NCI-H345 (cell line): ENCODE measurements around the gene ADIPOQ.
"Not testable (repeated sequence)": the region's sequence is repeated elsewhere in the genome, so short reads cannot be mapped to it uniquely, and the experiment has no call there.

ENCODE experiments used
- DNase-seq: peaks from one replicate; lab custom pipeline; 2025; lab: John Stamatoyannopoulos, UW

The ADIPOQ gene

DNA sequence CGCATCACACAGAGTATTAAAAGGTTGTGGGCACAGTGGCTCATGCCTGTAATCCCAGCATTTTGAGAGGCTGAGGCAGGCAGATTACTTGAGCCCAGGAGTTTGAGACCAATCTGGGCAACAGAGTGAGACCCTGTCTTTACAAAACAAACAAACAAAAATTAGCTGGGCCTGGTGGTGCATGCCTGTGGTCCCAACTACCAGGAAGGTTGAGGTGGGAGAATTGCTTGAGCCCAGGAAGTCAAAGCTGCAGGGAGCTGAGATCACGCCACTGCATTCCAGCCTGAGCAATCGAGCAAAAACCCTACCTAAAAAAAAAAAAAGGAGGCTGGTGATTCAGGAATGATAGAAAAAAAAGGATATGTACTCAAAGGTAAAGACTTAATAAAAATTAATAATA lies 59.6 kb downstream of the ADIPOQ start:
- no peak for DNase-seq

DNA sequence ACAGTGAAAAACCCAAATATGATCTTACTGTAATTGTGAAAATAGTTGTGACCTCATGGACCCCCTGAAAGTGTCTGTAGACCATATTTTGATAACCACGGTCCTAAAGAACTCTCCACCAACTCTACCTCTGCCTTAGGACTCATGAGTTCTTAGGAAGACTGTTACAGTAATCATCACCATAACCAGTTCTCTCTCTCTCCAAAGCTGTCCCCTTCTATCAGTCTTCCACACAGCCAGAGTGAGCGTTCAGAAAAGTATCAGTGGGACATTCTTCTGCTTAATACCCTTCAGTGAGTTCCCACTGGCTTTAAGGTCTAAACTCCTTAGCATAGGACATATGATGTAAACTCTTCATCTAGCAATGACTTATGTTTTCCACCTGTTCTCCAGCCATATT lies 60.2 kb downstream of the ADIPOQ start:
- no peak for DNase-seq

DNA sequence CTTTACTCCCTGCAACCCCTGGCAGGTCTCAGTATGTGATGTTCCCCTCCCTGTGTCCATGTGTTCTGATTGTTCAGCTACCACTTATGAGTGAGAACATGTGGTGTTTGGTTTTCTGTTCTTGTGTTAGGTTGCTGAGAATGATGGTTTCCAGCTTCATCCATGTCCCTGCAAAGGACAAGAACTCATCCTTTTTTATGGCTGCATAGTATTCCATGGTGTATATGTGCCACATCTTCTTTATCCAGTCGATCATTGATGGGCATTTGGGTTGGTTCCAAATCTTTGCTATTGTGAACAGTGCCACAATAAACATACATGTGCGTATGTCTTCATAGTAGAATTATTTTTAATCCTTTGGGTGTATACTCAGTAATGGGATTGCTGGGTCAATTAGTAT lies 61.2 kb downstream of the ADIPOQ start:
- DNase-seq = not testable (repeated sequence)

DNA sequence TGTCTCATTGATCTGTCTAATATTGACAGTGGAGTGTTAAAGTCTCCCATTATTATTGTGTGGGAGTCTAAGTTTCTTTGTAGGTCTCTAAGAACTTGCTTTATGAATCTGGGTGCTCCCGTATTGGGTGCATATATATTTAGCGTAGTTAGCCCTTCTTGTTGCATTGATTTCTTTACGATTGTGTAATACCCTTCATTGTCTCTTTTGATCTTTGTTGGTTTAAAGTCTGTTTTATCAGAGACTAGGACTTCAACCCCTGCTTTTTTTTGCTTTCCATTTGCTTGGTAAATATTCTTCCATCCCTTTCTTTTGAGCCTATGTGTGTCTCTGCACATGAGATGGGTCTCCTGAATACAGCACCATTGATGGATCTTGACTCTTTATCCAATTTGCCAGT lies 64.6 kb downstream of the ADIPOQ start:
- not testable (repeated sequence) for DNase-seq
